Erythroblast (primary cell): ENCODE measurements around the gene PARM1.

Experiments used
- GATA1 ChIP-seq: IDR thresholded peaks from 2 replicates; pipeline ENCODE4 v1.6.1; 2011; ENCODE audit warnings: low read depth, mild to moderate bottlenecking, control low read depth, low read length, moderate library complexity
- POLR2A ChIP-seq: IDR thresholded peaks from 2 replicates; pipeline ENCODE4 v1.6.1; 2011; ENCODE audit warnings: mild to moderate bottlenecking, low read length

GRCh38 chr4:75042601-75043208 is 109.8 kb downstream of the PARM1 start:
- TF ChIP-seq POLR2A (no peak), GATA1 (no peak)
